HL-60 (cell line): ENCODE results near the gene PTPRG.

ENCODE experiments used
- CTCF ChIP-seq: IDR thresholded peaks from one replicate; pipeline ENCODE4 v1.5.1; 2011; ENCODE audit warnings: low read length, control low read depth, inconsistent platforms; ENCODE audit not compliant: insufficient read depth
- GABPA ChIP-seq: IDR thresholded peaks from 2 replicates; pipeline ENCODE4 v1.6.1; 2012; ENCODE audit warnings: low read depth
- POLR2AphosphoS5 ChIP-seq: IDR thresholded peaks from 2 replicates; pipeline ENCODE4 v1.6.1; 2012; ENCODE audit warnings: low read depth

GRCh38 chr3:62237286-62237948 lies 676.0 kb downstream of the PTPRG start:
- TF ChIP-seq CTCF (no peak), POLR2AphosphoS5 (no peak), GABPA (no peak)
